Endothelial cell (in vitro differentiated cells): Measurements from ENCODE around the gene CACYBP. TPM values are rescaled to one million over a fixed set of nuclear protein-coding genes. Genes with fewer than 3 reads are reported as not detected.

Experiments
- DNase-seq: peaks from one replicate; pipeline ENCODE4 v3.0.0; 2021; ENCODE audit warnings: low spot score
- H3K27ac Mint-ChIP-seq: one replicate; pipeline ENCODE4 v1.8.0; 2021; ENCODE audit warnings: mixed read lengths, inconsistent platforms; ENCODE audit not compliant: unreplicated experiment
- H3K27me3 Mint-ChIP-seq: one replicate; pipeline ENCODE4 v1.8.0; 2021; ENCODE audit warnings: mild to moderate bottlenecking, moderate library complexity, mixed read lengths, inconsistent platforms; ENCODE audit not compliant: unreplicated experiment
- H3K36me3 Mint-ChIP-seq: one replicate; pipeline ENCODE4 v1.8.0; 2021; ENCODE audit warnings: mild to moderate bottlenecking, low read depth, mixed read lengths, inconsistent platforms; ENCODE audit not compliant: unreplicated experiment
- H3K4me1 Mint-ChIP-seq: one replicate; pipeline ENCODE4 v1.8.0; 2021; ENCODE audit warnings: mild to moderate bottlenecking, mixed read lengths, inconsistent platforms; ENCODE audit not compliant: unreplicated experiment
- H3K4me3 Mint-ChIP-seq: one replicate; pipeline ENCODE4 v1.8.0; 2021; ENCODE audit warnings: mild to moderate bottlenecking, mixed read lengths, inconsistent platforms; ENCODE audit not compliant: unreplicated experiment
- H3K9me3 Mint-ChIP-seq: one replicate; pipeline ENCODE4 v1.8.0; 2021; ENCODE audit warnings: mixed read lengths, inconsistent platforms; ENCODE audit not compliant: unreplicated experiment
- total RNA-seq: library from RNA; stranded (reverse); fragmentation: NEBNext Ultra II Directional; extraction: Animal tissue kit (Norgen Biotek cat#: 25700); gene quantifications from one replicate; pipeline ENCODE4 v1.2.1, GENCODE V29; 2021; ENCODE audit not compliant: unreplicated experiment
- TF ChIP-seq, protein P1 (sequence below): fragments of 200-600 bp; sonication (generic); IDR thresholded peaks from one replicate; pipeline ENCODE4 v1.5.0; 2021; ENCODE audit warnings: antibody characterized with exemption; ENCODE audit not compliant: unreplicated experiment

CACYBP gene
- total RNA-seq, 1 donor from 2014 or later = 95.0 TPM

DNA sequence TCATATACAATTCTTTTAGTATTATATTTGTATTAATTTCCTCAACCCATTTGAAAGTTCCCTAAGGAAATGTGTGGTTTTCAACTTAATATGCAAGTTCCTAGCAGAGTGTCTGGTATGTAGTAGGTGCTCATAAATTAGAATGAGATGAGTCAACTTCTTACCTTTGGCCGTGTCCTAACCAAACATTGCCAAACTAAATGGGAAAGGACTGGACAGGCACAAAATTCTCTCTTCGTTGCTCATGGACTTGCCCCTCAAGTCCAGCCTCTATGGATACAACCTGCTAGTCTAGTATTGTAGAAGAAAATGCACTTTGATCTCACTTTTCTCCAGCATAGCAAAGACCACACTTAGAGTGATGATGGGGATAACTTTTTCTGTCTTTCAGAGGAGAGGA, 35.0 kb downstream of the CACYBP start:
- H3K27ac Mint-ChIP-seq = no peak overlapping the region
- peaks cover 4% of the 10 kb centered on the region for H3K27me3 Mint-ChIP-seq
- H3K9me3 Mint-ChIP-seq = no peaks in the 10 kb centered on the region
- no peak overlapping the region for H3K4me3 Mint-ChIP-seq
- peaks cover 9% of the 10 kb centered on the region for H3K4me1 Mint-ChIP-seq
- H3K36me3 Mint-ChIP-seq = no peaks in the 10 kb centered on the region
- no peak for DNase-seq
- TF ChIP-seq, protein P1, sequence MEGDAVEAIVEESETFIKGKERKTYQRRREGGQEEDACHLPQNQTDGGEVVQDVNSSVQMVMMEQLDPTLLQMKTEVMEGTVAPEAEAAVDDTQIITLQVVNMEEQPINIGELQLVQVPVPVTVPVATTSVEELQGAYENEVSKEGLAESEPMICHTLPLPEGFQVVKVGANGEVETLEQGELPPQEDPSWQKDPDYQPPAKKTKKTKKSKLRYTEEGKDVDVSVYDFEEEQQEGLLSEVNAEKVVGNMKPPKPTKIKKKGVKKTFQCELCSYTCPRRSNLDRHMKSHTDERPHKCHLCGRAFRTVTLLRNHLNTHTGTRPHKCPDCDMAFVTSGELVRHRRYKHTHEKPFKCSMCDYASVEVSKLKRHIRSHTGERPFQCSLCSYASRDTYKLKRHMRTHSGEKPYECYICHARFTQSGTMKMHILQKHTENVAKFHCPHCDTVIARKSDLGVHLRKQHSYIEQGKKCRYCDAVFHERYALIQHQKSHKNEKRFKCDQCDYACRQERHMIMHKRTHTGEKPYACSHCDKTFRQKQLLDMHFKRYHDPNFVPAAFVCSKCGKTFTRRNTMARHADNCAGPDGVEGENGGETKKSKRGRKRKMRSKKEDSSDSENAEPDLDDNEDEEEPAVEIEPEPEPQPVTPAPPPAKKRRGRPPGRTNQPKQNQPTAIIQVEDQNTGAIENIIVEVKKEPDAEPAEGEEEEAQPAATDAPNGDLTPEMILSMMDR = no peak

DNA sequence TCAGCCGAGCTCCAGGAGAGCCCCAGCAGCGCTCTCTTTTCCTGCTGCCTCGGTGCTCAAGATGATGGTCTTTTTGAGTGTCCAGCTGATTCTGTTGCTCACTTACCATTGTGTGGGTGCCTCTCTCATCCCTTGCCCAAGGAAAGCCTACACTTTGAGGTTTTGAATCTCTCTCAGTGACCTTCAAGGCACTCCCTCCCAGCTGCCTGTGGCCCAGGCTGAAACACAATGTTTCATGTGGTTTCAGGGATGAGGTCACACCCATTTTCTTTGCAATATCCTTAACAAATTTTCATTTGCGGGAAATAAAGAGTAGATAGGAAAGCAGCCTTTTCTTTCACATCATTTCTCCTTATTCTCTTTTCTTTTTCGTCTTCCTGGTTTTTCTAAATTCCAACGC, 36.1 kb downstream of the CACYBP start:
- Mint-ChIP-seq H3K36me3 (no peaks in the 10 kb centered on the region), H3K4me1 (peaks cover 4% of the 10 kb centered on the region), H3K4me3 (no peak overlapping the region), H3K27me3 (peaks cover 4% of the 10 kb centered on the region), H3K9me3 (no peaks in the 10 kb centered on the region), H3K27ac (no peak overlapping the region)
- DNase-seq = no peak
- TF ChIP-seq, protein P1 = no peak

DNA sequence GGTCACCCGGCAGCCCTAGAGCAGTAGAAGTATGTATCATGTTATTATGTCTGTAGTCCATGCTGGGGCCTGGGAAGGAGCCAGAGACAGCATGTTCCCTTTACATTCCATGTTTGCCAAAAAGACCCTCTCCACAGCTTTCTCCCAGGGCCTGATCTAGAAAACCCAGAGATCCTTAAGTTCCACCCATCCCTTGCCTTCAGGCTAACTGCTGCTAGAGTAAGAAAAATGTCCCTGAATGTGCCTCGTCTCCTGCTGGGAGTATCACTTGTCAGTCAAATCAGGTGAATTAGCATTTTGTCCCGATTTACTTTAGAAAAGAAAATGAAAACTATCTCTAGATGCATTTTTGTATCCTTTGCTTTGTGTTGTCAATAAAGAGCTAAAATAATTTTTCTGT, 36.7 kb downstream of the CACYBP start:
- no peak for DNase-seq
- peaks cover 4% of the 10 kb centered on the region for H3K4me1 Mint-ChIP-seq
- H3K9me3 Mint-ChIP-seq = no peaks in the 10 kb centered on the region
- no peak overlapping the region for H3K27ac Mint-ChIP-seq
- no peak overlapping the region for H3K4me3 Mint-ChIP-seq
- TF ChIP-seq, protein P1 = no peak
- H3K27me3 Mint-ChIP-seq = peaks cover 4% of the 10 kb centered on the region
- no peaks in the 10 kb centered on the region for H3K36me3 Mint-ChIP-seq

DNA sequence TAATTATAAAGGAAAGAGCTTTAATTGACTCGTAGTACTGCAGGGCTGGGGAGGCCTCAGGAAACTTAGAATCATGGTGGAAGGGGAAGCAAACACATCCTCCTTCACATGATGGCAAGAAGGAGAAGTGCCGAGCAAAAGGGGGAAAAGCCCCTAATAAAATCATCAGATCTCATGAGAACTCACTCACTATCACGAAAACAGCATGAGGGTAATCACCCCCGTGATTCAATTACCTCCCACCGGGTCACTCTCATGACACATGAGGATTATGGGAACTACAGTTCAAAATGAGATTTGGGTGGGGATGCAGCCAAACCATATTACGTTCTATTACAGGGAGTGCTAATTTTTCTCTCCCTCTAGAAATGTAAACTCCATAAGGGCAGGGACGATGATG, 37.7 kb downstream of the CACYBP start:
- Mint-ChIP-seq H3K27me3 (peaks cover 4% of the 10 kb centered on the region), H3K4me1 (peaks cover 4% of the 10 kb centered on the region), H3K27ac (no peak overlapping the region), H3K4me3 (no peak overlapping the region), H3K36me3 (no peaks in the 10 kb centered on the region), H3K9me3 (no peaks in the 10 kb centered on the region)
- no peak for DNase-seq
- TF ChIP-seq, protein P1 = no peak

DNA sequence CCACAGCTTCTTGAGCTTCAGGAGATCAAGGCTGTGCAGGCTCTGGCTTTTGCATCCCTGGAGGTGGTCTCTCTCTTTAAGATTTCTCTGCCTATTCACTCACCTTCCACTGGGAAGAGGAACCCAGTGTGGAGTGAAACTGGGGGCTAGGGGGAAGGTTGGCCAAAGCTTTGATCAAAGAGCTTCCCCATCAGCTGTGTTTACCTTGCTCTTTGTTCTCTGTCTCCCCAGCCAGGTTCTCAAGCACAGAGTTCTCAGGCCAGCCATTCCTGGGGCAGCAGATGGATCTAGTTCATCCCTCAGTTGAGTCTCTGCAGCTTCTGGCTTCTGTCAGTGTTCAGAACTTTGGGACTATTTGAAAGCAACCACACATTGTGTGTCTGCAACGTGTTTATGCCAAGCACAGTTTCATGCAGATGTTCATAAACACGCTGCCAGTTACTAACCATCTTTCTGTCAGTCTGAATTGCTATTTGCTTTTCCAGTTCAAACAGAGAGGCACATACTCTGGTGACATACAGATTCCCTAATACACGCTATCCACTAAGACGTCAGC, 40.7 kb downstream of the CACYBP start:
- Mint-ChIP-seq H3K4me1 (peaks cover 4% of the 10 kb centered on the region), H3K9me3 (no peaks in the 10 kb centered on the region), H3K27me3 (peaks cover 2% of the 10 kb centered on the region), H3K27ac (no peak overlapping the region), H3K36me3 (no peaks in the 10 kb centered on the region), H3K4me3 (no peak overlapping the region)
- TF ChIP-seq, protein P1 = no peak
- no peak for DNase-seq
